Measurements from ENCODE around the gene LLGL2.
A peak's percentile ranks its signal among the peaks of the same experiment; 100 is the strongest.
"Not testable (repeated sequence)": the region's sequence is repeated elsewhere in the genome, so short reads cannot be mapped to it uniquely, and the experiment has no call there.

The LLGL2 gene

GRCh38 chr17:75589012-75589918 lies 63.8 kb downstream of the LLGL2 start:
- peak overlapping the region; percentile 33 for H3K4me3 ChIP-seq (ENCODE audit: low read depth, low read length)

GRCh38 chr17:75589919-75590303 lies 64.4 kb downstream of the LLGL2 start:
- H3K4me3 ChIP-seq (ENCODE audit: low read depth, low read length): no peak overlapping the region

GRCh38 chr17:75590314-75590761 lies 64.8 kb downstream of the LLGL2 start:
- H3K4me3 ChIP-seq (ENCODE audit: low read depth, low read length): no peak overlapping the region

GRCh38 chr17:75590849-75591721 lies 65.6 kb downstream of the LLGL2 start:
- H3K4me3 ChIP-seq (ENCODE audit: low read depth, low read length): no peak overlapping the region

- no peak overlapping the region for H3K4me3 ChIP-seq (ENCODE audit: low read depth, low read length)
These were observed 66.3 kb downstream of the LLGL2 start for GRCh38 chr17:75591722-75592302.

GRCh38 chr17:75592348-75593020 lies 67.0 kb downstream of the LLGL2 start:
- no peak overlapping the region for H3K4me3 ChIP-seq (ENCODE audit: low read depth, low read length)

- not testable (repeated sequence) for H3K4me3 ChIP-seq (ENCODE audit: low read depth, low read length)
These were observed 67.9 kb downstream of the LLGL2 start for GRCh38 chr17:75593430-75593829.

GRCh38 chr17:75594499-75595283 lies 69.2 kb downstream of the LLGL2 start:
- H3K4me3 ChIP-seq (ENCODE audit: low read depth, low read length): no peak overlapping the region

GRCh38 chr17:75595284-75595919 lies 69.9 kb downstream of the LLGL2 start:
- H3K4me3 ChIP-seq (ENCODE audit: low read depth, low read length): no peak overlapping the region

GRCh38 chr17:75595920-75596313 lies 70.4 kb downstream of the LLGL2 start:
- no peak overlapping the region for H3K4me3 ChIP-seq (ENCODE audit: low read depth, low read length)

- no peak overlapping the region for H3K4me3 ChIP-seq (ENCODE audit: low read depth, low read length)
These were observed 71.0 kb downstream of the LLGL2 start for GRCh38 chr17:75596320-75597087.

GRCh38 chr17:75601057-75601987 lies 75.8 kb downstream of the LLGL2 start:
- no peak overlapping the region for H3K4me3 ChIP-seq (ENCODE audit: low read depth, low read length)

GRCh38 chr17:75602644-75603043 lies 77.1 kb downstream of the LLGL2 start:
- H3K4me3 ChIP-seq (ENCODE audit: low read depth, low read length): no peak overlapping the region

- no peak overlapping the region for H3K4me3 ChIP-seq (ENCODE audit: low read depth, low read length)
These were observed 77.6 kb downstream of the LLGL2 start for GRCh38 chr17:75603123-75603522.

- H3K4me3 ChIP-seq (ENCODE audit: low read depth, low read length): no peak overlapping the region
These were observed 78.7 kb downstream of the LLGL2 start for GRCh38 chr17:75604034-75604695.

- no peak overlapping the region for H3K4me3 ChIP-seq (ENCODE audit: low read depth, low read length)
These were observed 80.3 kb downstream of the LLGL2 start for GRCh38 chr17:75605790-75606189.

GRCh38 chr17:75607086-75607485 lies 81.6 kb downstream of the LLGL2 start:
- no peak overlapping the region for H3K4me3 ChIP-seq (ENCODE audit: low read depth, low read length)

Measured in iPS-11a (cell line).